HG03159 (cell line): ENCODE data around the gene SHISA7.
"Not testable (repeated sequence)": the region's sequence is repeated elsewhere in the genome, so short reads cannot be mapped to it uniquely, and the experiment has no call there.

Source experiments
- ATAC-seq: cut with Tn5 transposase; IDR thresholded peaks from one replicate; pipeline ENCODE4 v1.9.1; 2021; ENCODE audit warnings: mild to moderate bottlenecking, moderate library complexity; ENCODE audit not compliant: unreplicated experiment

The SHISA7 gene

DNA sequence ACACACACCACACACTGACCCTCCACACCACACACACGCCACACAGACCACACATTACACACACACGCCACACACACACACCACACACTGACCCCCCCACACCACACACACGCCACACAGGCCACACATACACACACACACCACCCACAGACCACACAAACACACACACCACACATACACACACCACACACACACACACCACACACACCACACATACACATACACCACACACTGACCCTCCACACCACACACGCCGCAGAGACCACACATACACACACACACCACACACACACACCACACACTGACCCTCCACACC lies 5.0 kb upstream of the SHISA7 start:
- not testable (repeated sequence) for ATAC-seq

DNA sequence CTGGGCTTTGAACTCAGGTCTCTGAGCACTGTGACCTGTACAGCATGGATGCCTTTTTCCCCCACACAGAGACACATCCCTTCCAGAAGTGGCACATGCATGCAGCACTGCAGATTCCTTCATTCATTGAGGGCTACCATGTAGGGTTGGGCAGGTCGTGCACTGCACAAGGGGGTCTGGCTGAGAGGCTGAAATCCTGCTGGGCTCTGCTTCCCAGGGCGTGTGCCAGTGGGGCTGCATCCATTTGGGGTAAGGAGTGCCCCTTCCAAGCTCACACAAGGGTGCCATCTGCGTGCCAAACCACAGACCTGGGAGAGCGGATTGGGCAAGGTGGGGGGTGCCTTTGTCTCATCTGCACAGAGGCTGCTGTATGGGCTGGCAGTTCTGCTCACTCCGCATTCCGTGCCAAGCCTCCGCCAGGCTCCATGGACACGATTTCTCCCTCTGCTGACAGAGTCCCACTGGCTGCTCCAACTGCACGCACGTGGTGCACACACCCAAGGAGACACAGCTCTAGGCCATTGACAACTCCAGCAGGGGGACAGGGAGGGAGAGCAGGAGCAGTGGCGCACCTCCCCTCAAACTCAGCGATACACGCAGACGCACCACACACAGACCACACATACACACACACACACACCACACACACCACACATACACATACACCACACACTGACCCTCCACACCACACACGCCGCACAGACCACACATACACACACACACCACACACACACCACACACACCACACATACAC lies 4.5 kb upstream of the SHISA7 start:
- no peak for ATAC-seq

DNA sequence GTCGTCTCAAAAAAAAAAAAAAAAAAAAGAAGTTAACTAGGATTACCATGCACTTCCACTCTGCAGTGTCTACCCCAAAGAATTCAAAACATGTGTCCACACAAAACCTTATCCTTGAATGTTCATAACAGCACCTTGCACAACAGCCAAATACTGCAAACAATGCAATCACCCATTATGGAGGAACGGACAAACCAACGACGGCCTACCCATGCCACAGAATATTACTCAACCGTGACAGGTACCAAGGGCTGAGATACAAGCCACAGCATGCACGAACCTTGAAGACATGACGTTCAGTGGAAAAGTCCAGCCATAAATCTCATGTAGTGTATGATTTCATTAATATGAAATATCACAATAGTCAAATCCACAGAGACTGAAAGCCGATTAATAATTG lies 3.0 kb upstream of the SHISA7 start:
- no peak for ATAC-seq

DNA sequence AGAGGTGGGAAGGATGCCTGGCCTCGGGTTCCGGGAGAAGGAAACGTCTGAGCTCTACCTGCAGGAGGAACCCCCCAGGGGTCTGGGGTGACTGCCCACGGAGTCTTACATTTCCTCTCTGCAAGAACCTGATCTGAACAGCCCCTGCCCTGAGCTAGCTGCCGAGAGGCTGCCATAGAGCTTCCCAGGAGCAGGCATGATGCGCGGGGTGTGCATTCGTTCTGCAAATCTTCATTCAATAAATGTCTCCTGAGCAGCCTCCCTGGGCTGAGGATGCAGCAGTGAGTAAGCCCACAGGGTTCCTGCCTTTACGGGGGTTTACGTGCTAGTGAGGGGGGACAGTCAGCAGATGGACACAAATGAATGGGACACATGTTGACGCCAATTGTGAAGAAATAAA lies 1.5 kb upstream of the SHISA7 start:
- ATAC-seq = no peak

DNA sequence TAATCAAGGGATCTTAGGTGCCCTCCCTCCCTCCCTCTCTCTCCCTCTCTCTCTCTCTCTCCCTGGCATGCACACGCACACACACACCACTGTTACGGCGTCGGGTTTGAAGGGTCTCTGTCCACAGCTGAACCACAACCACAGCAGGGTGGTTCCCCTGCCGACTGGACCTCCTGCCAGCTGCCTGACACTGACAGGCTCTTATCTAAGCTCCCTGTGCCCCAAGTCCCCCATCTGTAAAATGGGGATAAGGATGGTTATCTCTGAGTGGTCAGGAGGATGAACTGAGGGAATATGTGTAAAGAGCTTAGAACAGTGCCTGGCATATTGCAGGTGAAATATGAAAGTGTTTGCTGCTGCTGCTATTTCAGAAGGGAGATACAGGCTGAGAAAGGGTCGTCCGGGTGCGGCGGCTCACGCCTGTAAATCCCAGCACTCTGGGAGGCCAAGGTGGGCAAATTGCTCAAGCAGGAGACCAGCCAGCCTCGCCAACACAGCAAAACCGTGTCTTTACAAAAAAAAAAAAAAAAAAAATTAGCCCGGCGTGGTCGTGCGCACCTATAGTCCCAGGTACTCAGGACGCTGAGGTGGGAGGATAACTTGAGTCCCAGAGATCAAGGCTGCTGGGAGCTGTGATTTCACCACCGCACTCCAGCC lies 852 bp upstream of the SHISA7 start:
- no peak for ATAC-seq

DNA sequence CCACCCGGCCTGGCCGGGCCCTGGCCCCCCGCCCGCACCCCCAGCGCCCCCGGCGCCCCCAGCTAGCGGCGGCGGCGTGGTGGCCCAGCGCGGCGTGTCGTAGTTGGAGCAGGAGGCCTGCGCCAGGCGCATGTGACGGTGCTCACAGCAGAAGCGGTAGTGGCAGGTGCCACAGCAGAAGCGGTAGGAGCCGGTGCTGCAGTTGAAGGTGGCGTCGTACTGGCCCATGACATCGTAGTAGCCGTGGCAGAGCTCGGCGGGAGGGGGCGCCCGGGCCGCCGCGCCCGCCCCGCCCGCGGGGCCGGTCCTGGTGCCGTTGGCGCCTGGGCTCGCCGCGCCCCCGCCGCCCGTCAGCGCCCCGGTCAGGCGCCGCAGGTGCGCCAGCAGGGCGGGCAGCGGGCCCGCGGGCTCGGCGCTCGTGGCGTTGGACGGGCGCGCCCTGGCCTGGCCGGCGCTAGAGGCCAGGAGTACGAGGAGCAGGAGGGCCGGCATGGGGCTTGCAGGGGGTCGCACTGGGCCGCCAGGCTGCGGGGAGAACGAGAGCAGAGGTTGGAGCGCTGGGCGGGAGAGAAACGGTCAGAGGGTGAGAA lies 633 bp downstream of the SHISA7 start:
- ATAC-seq = no peak

DNA sequence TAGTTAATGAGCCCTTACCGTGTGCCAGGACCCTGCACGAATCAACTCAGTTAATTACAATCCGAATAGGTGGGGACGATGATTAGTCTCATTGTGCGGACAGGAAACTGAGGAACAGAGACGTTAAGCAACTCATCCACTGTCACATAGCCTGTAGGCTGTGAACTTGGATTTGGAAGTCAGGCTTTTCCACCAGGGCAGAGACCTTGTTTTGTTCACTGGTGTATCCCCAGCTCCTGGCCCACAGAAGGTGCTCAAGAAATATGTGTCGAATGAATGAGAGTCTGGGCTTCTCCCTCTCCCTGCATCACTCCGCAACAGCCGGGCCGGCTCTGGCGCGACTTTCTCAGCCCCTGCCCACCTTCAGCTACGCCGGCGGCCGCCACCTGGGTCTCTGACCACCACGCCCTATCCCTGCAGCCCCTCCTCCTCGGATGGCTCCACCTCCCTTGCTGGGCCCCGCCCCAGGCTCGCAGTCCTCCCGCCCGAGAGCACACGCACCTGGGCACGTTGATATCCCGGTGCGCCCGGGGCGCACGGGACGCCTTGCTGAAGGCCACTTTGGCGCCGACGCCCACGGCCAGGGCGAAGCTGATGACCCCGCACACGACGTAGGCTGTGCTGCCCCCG lies 1.3 kb downstream of the SHISA7 start:
- no peak for ATAC-seq

DNA sequence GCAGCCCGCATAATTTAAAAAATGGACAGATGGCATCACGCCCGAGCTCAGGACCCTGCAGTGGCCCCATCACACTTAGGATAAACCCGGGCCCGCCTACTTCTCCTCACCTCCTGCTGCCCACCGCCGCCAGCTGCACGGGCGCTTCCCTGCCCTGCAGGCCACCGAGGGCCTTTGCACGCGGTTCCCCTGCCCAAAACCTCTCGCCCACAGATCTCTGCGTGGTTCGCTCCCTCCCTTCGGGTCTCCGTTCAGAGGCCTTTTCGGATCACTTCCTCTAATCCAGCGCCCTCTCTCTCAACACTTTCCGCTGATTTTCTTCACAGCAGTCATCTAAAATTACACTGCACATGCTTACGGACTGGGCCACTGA lies 1.8 kb downstream of the SHISA7 start:
- ATAC-seq = no peak

DNA sequence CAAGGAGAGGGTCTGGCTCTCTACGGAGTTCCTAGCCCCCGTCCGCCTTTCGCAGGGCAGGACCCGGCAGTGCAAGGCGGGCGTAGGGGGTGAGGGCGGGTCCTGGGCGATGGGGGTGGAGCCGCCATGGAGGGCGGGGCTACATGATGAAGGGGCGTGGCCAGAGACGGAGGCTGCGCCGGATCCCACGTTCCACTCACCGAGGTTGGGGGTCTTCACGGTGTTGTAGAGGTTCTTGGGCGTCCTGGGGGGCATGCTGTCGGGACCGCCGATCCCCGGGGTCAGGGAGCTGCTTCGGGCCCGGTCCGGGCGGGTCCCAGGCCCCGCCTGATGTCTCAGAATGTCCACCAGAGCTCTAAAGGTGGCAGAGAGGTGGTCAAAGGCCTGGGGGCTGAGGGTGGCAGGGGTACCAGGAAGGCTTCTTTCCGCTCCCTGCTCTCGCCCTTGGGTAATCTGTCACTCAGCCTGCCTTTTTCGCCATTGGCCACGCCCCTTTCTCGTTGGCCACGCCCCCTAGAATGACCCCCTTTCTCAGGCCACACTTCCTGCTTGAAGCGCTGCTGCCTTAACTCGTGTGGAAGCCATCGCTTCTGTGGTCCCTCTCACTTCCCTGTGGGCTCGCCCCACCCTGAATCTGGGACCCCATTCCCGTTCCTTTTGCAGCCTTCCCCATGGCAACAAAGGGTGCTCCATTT lies 2.5 kb downstream of the SHISA7 start:
- ATAC-seq = no peak

DNA sequence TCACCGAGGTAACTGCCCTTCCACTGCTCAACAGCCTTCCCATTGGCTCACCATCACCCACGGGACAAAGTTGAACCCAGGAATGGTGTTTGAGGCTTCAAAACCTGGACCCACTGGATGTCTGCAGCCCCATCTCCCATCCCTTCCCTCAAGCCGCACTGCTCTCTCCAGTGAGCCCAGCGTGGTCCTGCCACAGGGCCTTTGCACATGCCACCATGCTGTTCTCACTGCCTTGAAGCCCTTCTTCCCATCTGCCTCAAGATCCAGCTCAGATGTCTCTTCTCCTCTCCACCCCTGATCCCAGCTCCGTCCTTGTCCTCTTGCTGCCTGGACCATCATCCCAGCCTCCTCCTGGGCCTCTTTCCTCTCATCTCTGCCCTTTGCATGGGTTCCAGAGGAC lies 4.0 kb downstream of the SHISA7 start:
- no peak for ATAC-seq

DNA sequence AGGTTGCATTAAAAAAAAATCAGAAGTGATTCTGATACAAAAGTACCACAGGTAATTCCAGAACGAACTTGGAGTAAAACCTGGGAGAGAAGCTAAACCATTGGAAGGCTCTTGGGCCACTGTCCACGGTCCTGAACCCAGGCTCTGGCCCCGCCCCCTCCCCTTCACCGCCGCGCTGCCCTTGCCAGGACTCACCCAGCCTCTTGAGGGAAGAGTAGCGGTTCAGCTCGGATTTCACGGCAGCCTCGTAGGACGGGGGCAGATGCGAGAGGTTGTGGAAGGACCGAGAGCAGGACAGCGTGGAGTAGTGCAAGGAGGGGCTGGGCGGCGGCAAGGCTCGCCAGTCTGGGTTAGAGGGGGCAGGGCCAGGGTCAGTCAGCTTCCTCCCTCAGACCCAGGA lies 5.7 kb downstream of the SHISA7 start:
- no peak for ATAC-seq

DNA sequence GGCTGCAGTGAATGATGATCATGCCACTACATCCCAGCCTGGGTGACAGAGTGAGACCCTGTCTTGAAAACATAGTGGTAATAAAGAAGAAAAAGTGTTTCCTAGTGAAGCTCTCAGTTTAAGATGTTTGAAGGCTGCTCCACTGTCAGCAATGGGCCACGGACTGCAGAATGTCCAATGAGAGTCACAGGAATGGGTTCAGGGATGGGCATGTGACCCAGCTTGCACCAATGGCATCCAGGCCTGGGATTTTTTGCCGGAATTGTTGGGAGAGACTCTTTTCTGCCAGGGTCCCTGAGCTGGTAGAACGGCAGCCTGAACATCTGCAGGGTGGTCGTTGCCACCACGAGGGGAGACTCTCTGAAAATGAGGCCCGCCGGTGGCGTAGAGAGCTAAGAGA lies 6.3 kb downstream of the SHISA7 start:
- ATAC-seq = no peak

DNA sequence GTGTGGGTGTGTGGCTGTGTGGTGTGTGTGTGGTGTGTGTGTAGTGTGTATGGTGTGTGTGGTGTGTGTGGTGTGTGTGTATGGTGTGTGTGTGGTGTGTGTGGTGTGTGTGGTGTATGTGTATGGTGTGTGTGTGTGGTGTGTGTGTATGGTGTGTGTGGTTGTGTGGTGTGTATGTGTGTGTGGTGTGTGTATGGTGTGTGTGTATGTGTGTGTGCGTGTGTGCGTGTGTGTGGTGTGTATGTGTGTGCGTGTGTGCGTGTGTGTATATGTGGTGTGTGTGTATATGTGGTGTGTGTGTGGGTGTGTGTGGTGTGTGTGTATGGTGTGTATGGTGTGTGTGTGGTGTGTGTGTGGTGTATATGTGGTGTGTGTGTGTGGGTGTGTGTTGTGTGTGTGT lies 8.1 kb downstream of the SHISA7 start:
- no peak for ATAC-seq

DNA sequence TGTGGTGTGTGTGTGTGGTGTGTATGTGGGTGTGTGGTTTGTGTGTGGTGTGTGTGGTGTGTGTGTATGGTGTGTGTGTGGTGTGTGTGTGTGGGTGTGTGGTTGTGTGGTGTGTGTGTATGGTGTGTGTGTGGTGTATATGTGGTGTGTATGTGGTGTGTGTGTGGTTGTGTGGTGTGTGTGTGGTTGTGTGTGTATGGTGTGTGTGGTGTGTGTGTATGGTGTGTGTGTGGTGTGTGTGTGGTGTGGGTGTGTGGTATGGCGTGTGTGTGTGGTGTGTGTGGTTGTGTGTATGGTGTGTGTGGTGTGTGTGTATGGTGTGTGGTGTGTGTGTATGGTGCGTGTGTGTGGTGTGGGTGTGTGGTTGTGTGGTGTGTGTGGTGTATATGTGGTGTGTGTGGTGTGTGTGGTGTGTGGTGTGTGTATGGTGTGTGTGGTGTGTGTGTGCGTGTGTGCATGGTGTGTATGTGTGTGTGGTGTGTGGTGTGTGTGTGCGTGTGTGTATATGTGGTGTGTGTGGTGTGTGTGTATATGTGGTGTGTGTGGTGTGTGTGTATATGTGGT lies 8.7 kb downstream of the SHISA7 start:
- no peak for ATAC-seq

DNA sequence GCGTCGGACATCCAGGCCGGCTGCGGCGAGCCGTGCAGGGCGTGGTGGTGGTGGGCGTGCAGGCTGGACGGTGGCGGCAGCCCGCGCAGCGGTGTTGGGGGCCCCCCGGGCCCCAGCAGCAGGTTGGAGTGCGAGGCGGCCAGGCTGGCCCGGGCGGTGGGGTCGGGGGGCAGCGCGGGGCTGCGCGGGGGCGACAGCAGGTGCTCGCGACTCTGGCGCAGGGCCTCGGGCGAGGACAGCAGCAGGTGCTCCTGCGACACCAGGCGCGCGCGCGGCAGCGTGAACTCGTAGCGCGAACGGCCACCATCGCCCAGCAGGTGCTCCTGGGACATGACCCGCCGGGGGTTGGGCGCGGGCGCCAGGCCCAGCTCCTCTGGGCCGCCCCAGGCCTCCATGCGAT lies 9.8 kb downstream of the SHISA7 start:
- ATAC-seq = no peak

DNA sequence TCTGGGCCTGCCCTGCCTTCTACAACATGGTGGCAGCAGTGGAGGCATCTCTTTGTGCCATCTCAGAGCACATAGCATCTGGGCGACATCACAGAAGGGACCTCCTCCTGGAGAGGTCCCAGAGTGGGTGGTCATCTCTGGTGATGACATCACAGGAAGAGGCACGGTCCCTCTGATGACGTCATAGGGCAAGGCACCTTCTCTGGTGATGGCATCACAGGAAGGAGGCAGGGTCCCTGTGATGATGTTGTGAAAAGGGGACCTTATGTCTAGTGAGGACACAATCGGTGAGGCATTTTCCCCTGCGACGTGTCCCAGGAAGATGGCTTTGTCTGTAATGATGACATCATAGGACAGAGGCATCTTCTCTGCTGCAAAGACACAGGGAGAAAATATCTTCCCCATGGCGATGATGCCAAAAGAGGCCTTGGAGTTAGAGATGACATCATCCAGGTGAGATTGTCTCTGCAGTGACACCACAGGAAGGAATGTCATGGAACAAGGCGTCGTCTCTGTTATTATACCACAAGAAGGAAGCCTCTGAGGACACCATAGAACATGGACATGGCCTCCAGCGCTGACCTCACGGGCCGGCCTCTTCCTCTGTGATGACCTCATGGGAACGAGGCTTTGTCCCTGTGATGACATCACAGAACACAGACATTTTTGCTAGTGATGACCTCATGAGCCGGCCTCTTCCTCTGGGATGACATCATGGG lies 10.7 kb downstream of the SHISA7 start:
- no peak for ATAC-seq

DNA sequence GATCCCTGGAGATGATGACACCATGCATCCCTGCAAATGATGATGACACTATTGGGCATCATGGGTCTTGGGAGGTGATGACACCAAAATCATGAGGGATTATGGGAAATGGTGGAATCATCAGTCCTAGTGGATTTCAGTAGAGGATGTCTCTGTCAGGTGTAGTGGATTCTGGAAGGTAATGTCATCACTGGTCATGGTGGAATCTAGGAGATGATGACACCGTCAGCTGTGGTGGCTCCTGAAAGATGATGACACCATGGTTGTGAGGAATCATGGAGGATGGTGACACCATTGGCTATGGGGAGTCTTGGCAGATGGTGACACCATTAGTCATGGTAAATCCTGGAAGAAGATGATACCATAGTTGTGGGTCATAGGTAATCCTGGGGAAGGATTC lies 11.9 kb downstream of the SHISA7 start:
- ATAC-seq = no peak

DNA sequence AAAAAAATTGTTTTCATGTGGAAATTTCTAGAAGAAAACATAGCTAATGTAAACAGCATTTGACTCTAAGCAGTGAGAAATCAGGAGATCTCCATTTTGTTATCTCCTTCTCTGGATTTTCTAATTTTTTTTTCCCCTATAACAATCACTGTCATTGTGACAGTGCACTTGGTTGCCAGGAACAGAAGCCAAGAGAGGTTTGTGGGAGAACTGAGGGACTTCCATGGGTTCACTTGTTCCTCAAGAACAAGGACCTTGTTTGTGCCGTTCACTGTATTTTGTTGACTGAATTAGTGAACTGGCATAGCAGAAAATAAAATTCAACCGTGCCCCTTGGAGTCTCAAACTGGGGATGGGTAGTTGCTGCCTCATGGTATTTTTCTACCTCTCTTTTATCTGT lies 17.1 kb downstream of the SHISA7 start:
- ATAC-seq = no peak

DNA sequence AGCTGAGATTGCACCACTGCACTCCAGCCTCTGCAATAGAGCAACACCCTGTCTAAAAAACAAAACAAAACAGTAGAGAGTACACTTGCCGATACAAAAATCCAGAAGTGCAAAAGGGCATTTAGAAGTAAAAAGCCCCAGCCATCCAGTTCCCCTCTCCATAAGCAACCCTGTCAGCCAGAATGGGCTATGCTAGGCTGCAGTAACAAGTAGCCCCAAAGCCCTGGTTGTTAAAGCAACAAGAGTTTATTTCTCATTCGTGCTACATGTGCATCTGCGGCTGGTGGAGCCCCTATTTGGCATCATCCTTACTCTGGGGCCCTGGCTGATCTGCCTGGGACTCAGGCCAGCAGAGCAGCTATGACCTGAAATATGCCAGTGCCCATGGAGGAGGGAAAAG lies 18.6 kb downstream of the SHISA7 start:
- no peak for ATAC-seq

DNA sequence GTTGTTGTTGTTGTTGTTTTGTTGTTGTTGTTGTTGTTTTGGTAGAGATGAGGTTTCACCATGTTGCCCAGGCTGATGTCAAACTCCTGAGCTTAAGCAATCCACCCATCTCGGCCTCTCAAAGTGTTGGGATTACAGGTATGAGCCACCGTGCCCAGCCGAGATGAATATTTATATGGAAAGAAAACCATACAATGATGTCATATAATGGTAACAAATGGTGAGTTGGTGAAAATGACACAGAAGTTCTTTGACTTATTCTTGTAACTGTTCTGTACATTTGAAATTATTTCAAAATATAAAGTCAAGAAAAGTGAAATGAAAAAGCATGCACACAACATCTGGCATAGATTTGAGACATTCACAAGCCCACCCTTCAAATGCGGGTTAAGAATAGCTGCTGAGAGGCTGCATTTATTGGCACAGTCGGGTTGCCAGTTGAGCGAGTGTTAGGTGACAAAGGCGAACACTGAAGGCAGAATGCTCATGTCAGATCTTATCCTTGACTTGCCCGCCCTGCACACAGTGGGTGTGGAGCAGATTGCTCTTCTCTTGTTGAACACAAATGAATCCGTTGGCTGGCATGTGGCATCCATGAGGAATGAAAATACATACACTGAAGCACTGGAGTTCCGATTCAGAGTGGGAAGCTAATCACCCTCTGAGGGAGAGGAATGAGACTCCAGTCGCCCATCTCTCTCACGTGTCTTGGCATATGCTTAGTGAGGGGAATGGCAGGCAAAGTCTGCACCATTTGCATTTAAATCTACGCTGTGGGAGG lies 19.7 kb downstream of the SHISA7 start:
- no peak for ATAC-seq
